GM23338 (cell line): ENCODE measurements around the gene RENBP.

Source experiments
- CREB1 ChIP-seq: fragments of 250-450 bp; sonication (Bioruptor Pico); IDR thresholded peaks from 2 replicates; pipeline ENCODE4 v1.5.0; 2020; ENCODE audit warnings: low read depth, mild to moderate bottlenecking, moderate library complexity
- CTCF ChIP-seq, 2 experiments: fragments of 200-600 bp in 1 of 2; sonication (generic) in 1 of 2; conservative IDR thresholded peaks; 2 replicates each; pipeline versions ENCODE4 v1.5.1 to v1.6.1; 2016 to 2017; ENCODE audit warnings: antibody characterized with exemption in 2 of 2, low read depth in 2 of 2, mild to moderate bottlenecking in 2 of 2, moderate library complexity in 1 of 2
- EZH2 ChIP-seq: fragments of 200-600 bp; sonication (generic); IDR thresholded peaks from one replicate; pipeline ENCODE4 v1.8.0; 2017; ENCODE audit warnings: antibody characterized with exemption, mild to moderate bottlenecking, low read depth; ENCODE audit not compliant: unreplicated experiment
- EZH2phosphoT487 ChIP-seq: fragments of 200-600 bp; sonication (generic); IDR thresholded peaks from one replicate; pipeline ENCODE4 v1.8.1; 2018; ENCODE audit warnings: antibody characterized with exemption; ENCODE audit not compliant: unreplicated experiment
- JUNB ChIP-seq: IDR thresholded peaks from one replicate; pipeline ENCODE4 v1.6.1; 2016; ENCODE audit warnings: antibody characterized with exemption; ENCODE audit not compliant: unreplicated experiment
- POLR2AphosphoS5 ChIP-seq: IDR thresholded peaks from 2 replicates; pipeline ENCODE4 v1.6.1; 2016; ENCODE audit warnings: antibody characterized with exemption, low read depth
- REST ChIP-seq: IDR thresholded peaks from one replicate; pipeline ENCODE4 v1.6.1; 2018; ENCODE audit warnings: antibody characterized with exemption; ENCODE audit not compliant: unreplicated experiment
- STAT1 ChIP-seq: IDR thresholded peaks from one replicate; pipeline ENCODE4 v1.6.1; 2016; ENCODE audit warnings: antibody characterized with exemption; ENCODE audit not compliant: unreplicated experiment
- ZNF114 ChIP-seq: fragments of 250-450 bp; sonication (Bioruptor Pico); IDR thresholded peaks from 2 replicates; pipeline ENCODE4 v1.5.0; 2020; ENCODE audit warnings: mild to moderate bottlenecking, moderate library complexity
- ZNF331 ChIP-seq: fragments of 250-450 bp; sonication (Bioruptor Pico); IDR thresholded peaks from 2 replicates; pipeline ENCODE4 v1.5.0; 2020; ENCODE audit warnings: low read depth, mild to moderate bottlenecking, moderate library complexity
- ZNF462 ChIP-seq: fragments of 250-450 bp; sonication (Bioruptor Pico); IDR thresholded peaks from 2 replicates; pipeline ENCODE4 v1.5.0; 2020; ENCODE audit warnings: mild to moderate bottlenecking, moderate library complexity

GRCh38 chrX:153905481-153906095 lies 38.9 kb downstream of the RENBP start:
- TF ChIP-seq STAT1 (no peak), CTCF (conservative IDR thresholded peaks at IDR 0.05; ENCODE audit: low read depth in 2 of 2) (no peak), EZH2phosphoT487 (no peak), JUNB (no peak), POLR2AphosphoS5 (no peak), EZH2 (no peak), CREB1 (CRISPR knock-in tag) (no peak), REST (no peak), ZNF462 (CRISPR knock-in tag) (no peak), ZNF114 (CRISPR knock-in tag) (no peak), ZNF331 (no peak)
